Measurements from ENCODE around the gene CSDE1. TPM values are rescaled to one million over a fixed set of nuclear protein-coding genes. Genes with fewer than 3 reads are reported as not detected.

Gene CSDE1
- total RNA-seq, 4 donors from 2014 or later: 380 to 742 (median 660) TPM

- H3K27me3 ChIP-seq: no peaks in the 10 kb centered on the region
- H3K4me1 ChIP-seq: peaks cover 2% of the 10 kb centered on the region
- WGBS: 94% methylated on average over 11 of the region's 11 CpGs
- DNase-seq (ENCODE audit: low spot score in 2 of 2): no peak
- no peak overlapping the region for H3K4me3 ChIP-seq
- H3K9me3 ChIP-seq: no peaks in the 10 kb centered on the region
- H3K36me3 ChIP-seq: peaks cover 37% of the 10 kb centered on the region
- no peak overlapping the region for H3K27ac ChIP-seq
- TF ChIP-seq CTCF (IDR thresholded peaks at IDR 0.05) (no peak), POLR2AphosphoS5 (IDR thresholded peaks at IDR 0.05) (no peak), POLR2A (IDR thresholded peaks at IDR 0.05) (no peak), EP300 (IDR thresholded peaks at IDR 0.05) (no peak)
Observed at GRCh38 chr1:114741963-114742746, 15.6 kb downstream of the CSDE1 start.

GRCh38 chr1:114740331-114740730, 17.5 kb downstream of the CSDE1 start:
- H3K36me3 ChIP-seq: peaks cover 49% of the 10 kb centered on the region
- peaks cover 2% of the 10 kb centered on the region for H3K4me1 ChIP-seq
- no peaks in the 10 kb centered on the region for H3K27me3 ChIP-seq
- no peaks in the 10 kb centered on the region for H3K9me3 ChIP-seq
- no peak overlapping the region for H3K27ac ChIP-seq
- H3K4me3 ChIP-seq: no peak overlapping the region
- no peak for DNase-seq (ENCODE audit: low spot score in 2 of 2)
- WGBS: 96% methylated on average over 1 of the region's 1 CpG
- TF ChIP-seq CTCF (IDR thresholded peaks at IDR 0.05): no peak
- no peak for TF ChIP-seq POLR2A (IDR thresholded peaks at IDR 0.05)
- TF ChIP-seq POLR2AphosphoS5 (IDR thresholded peaks at IDR 0.05): no peak
- no peak for TF ChIP-seq EP300 (IDR thresholded peaks at IDR 0.05)

- H3K27ac ChIP-seq: no peak overlapping the region
- H3K4me1 ChIP-seq: no peaks in the 10 kb centered on the region
- DNase-seq (ENCODE audit: low spot score in 2 of 2): no peak
- no peak for TF ChIP-seq POLR2A (IDR thresholded peaks at IDR 0.05)
- TF ChIP-seq CTCF (IDR thresholded peaks at IDR 0.05): no peak
- no peak for TF ChIP-seq EP300 (IDR thresholded peaks at IDR 0.05)
- TF ChIP-seq POLR2AphosphoS5 (IDR thresholded peaks at IDR 0.05): no peak
- H3K4me3 ChIP-seq: no peak overlapping the region
- no peaks in the 10 kb centered on the region for H3K9me3 ChIP-seq
- H3K36me3 ChIP-seq: peaks cover 73% of the 10 kb centered on the region
- 94% methylated on average over 6 of the region's 6 CpGs for WGBS
- H3K27me3 ChIP-seq: no peaks in the 10 kb centered on the region
Observed at GRCh38 chr1:114737314-114737849, 20.4 kb downstream of the CSDE1 start.

GRCh38 chr1:114735479-114735878, 22.3 kb downstream of the CSDE1 start:
- Histone ChIP-seq H3K4me1 (no peaks in the 10 kb centered on the region), H3K27ac (no peak overlapping the region), H3K9me3 (no peaks in the 10 kb centered on the region), H3K4me3 (no peak overlapping the region), H3K27me3 (no peaks in the 10 kb centered on the region), H3K36me3 (peaks cover 82% of the 10 kb centered on the region)
- no peak for DNase-seq (ENCODE audit: low spot score in 2 of 2)
- no peak for TF ChIP-seq CTCF (IDR thresholded peaks at IDR 0.05)
- TF ChIP-seq EP300 (IDR thresholded peaks at IDR 0.05): no peak
- TF ChIP-seq POLR2A (IDR thresholded peaks at IDR 0.05): no peak
- 86% methylated on average over 1 of the region's 1 CpG for WGBS

GRCh38 chr1:114729782-114730181, 28.0 kb downstream of the CSDE1 start:
- peaks cover 94% of the 10 kb centered on the region for H3K36me3 ChIP-seq
- 97% methylated on average over 1 of the region's 1 CpG for WGBS
- DNase-seq (ENCODE audit: low spot score in 2 of 2): no peak
- TF ChIP-seq CTCF (IDR thresholded peaks at IDR 0.05): no peak
- no peak for TF ChIP-seq EP300 (IDR thresholded peaks at IDR 0.05)
- TF ChIP-seq POLR2A (IDR thresholded peaks at IDR 0.05): no peak
- no peak for TF ChIP-seq POLR2AphosphoS5 (IDR thresholded peaks at IDR 0.05)
- no peaks in the 10 kb centered on the region for H3K4me1 ChIP-seq
- no peaks in the 10 kb centered on the region for H3K9me3 ChIP-seq
- no peak overlapping the region for H3K27ac ChIP-seq
- no peak overlapping the region for H3K4me3 ChIP-seq
- H3K27me3 ChIP-seq: no peaks in the 10 kb centered on the region
